C4-2B (cell line): ENCODE results near the gene CCDC71.

Source experiments
- H3K27ac ChIP-seq: fragments of 450-650 bp; 2 replicates; pipeline ENCODE4 v1.5.1; 2017
- CTCF ChIP-seq: fragments of 450-650 bp; conservative IDR thresholded peaks from 2 replicates; pipeline ENCODE4 v1.5.1; 2017; ENCODE audit warnings: mild to moderate bottlenecking
- ZFX ChIP-seq: fragments of 450-650 bp; IDR thresholded peaks from 2 replicates; pipeline ENCODE4 v1.6.1; 2017

The CCDC71 gene

DNA sequence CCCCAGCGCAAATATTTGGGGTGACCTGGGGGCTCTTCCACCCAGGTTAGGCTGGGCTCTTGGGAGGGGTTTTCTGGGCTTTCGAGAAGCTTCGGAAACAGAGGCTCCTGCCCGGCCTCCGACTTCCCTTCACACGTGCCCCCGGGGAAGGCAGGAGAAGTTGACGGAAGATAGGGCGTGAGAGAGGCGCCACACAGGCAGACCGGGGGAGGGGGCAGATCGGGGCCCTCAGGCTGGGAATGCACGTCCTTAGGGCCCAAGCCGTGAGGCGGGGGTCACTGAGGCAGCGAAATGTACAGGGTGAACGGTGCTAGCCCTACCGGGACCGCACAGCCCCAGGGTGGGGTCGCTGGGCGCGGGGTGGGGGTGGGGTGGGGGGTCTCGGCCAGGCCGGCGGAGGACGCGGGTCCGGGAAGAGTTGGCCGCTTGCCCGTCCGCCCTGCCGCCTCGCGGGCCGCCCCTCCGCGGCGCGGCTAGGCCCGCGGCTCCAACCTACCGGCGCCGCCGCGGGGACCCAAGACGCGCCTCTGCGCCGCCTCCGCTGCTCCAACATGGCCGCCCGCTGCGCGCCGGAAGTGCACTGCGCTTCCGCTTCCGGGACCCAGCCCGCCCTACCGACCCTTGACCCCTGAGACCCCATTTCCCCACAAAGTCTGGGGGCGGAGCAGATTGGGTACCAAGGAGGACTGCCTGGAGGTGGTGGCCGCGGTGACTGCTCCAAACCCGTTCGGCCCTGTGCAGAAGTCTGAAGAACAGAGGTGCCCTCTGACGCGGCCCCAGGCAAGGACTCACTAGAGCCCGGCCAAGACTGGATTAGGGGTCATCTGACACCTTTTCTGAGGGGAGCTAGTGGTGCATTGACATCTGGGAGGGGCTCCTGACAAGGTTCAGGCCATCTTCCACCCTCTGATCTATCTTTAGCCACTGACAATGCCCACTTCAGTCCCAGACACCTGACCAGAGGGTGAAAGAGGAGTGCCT is at the start of gene CCDC71:
Gene CCDC71 (minus strand): TSS at position 561 of the 981 bp plus-strand sequence. CDS start 2,123 bp downstream, outside the sequence.
- 0 out of 2 replicates have a peak, but pooled peaks have one; percentile 22 for TF ChIP-seq ZFX
- no peak for TF ChIP-seq CTCF

GRCh38 chr3:49213998-49214397 is 47.9 kb upstream of the CCDC71 start:
- TF ChIP-seq ZFX (no peak), CTCF (no peak)
- no peak overlapping the region for H3K27ac ChIP-seq

More for the DNA sequence above, at the start of gene CCDC71:
- peak within 1 kb of the TSS; percentile 87 for H3K27ac ChIP-seq

DNA sequence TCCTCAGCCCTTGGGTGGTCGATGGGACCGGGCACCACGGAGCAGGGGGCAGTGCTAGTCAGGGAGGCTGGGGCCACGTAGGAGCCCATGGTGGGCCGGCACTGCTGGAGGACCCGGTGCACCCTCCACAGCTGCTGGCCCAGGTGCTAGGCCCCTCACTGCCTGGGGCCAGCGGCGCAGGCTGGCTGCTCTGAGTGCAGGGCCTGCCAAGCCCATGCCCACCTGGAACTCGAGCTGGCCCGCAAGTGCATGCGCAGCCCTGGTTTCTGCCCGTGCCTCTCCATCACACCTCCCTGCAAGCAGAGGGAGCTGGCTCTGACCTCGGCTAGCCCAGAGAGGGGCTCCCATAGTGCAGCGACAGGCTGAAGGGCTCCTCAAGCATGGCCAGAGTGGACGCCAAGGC is 47.4 kb upstream of the CCDC71 start:
- no peak overlapping the region for H3K27ac ChIP-seq
- TF ChIP-seq CTCF (no peak), ZFX (no peak)

- TF ChIP-seq CTCF = no peak
- no peak overlapping the region for H3K27ac ChIP-seq
Measured at GRCh38 chr3:49199900-49200281, 33.8 kb upstream of the CCDC71 start.

DNA sequence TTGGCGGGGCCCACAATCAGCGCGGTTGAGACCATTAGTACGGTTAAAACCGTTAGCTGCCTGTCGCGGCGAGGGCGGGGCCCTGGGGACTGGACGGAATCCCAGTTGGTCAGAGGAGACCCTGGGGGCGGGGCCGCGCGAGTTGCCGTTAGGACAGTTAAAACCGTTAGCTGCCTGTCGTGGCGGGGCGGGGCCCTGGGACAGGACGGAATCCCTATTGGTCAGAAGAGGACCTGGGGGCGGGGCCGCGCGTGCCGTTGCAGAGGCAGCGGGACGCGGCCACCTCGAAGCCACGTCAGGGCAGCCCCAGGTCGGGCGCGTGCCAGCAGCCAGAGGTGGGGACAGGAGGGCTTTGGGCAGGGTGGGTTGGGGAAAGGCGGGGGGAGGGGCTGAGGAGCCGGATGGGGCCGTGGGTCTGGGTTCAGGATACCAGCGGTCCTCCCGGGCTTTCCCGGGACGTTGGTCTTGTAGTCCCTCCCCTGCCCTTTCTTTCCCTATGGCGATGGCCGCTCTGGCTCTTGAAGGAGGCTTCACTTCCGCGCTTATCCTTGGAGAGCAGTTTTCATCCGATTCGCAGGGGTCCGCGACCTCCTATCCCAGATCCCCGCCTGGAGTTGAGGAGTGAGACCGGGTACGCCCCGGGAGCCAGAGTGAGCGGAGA is 33.2 kb upstream of the CCDC71 start:
- TF ChIP-seq ZFX (no peak), CTCF (no peak)
- no peak overlapping the region for H3K27ac ChIP-seq

- TF ChIP-seq ZFX (no peak), CTCF (no peak)
- H3K27ac ChIP-seq = no peak overlapping the region
Measured at GRCh38 chr3:49198611-49199230, 32.6 kb upstream of the CCDC71 start.

- H3K27ac ChIP-seq = no peak overlapping the region
- no peak for TF ChIP-seq CTCF
- no peak for TF ChIP-seq ZFX
Measured at GRCh38 chr3:49198161-49198560, 32.0 kb upstream of the CCDC71 start.
